ENCODE measurements around the gene IDUA. TPM values are rescaled to one million over a fixed set of nuclear protein-coding genes. Genes with fewer than 3 reads are reported as not detected.

Gene IDUA
- total and polyA plus RNA-seq, 7 experiments from 2014 or later: 8.3 to 72.4 (median 62.9) TPM

- Mint-ChIP-seq H3K9me3 (no peaks in the 10 kb centered on the region), H3K4me3 (peak overlapping the region in 1 of 10 donors; percentile 26), H3K36me3 (peaks cover 0 to 4% (median 0%) of the 10 kb centered on the region in 5 donors), H3K27me3 (no peaks in the 10 kb centered on the region), H3K4me1 (peaks cover 0 to 17% (median 8%) of the 10 kb centered on the region in 7 donors), H3K27ac (no peak overlapping the region)
- ATAC-seq (no peak), DNase-seq (no peak)
- H3K27me3 ChIP-seq (ENCODE audit: control insufficient read depth in 2 of 2, insufficient read depth in 2 of 2, low read length in 2 of 2): no peaks in the 10 kb centered on the region
- H3K9me3 ChIP-seq (ENCODE audit: control insufficient read depth in 2 of 3, low read length in 3 of 3): no peaks in the 10 kb centered on the region
- ChIA-PET CTCF (interaction anchor here (0.6 kb wide), 1 partner anchor 13 kb away, joined by 3 read pairs; no protein-coding TSS in a partner anchor), POLR2A (interaction anchor here (0.6 to 0.7 kb wide), 2 partner anchors 36 to 213 kb away, joined by 3 read pairs; partner anchors contain the start of genes GAK and TMEM175)
- H3K36me3 ChIP-seq (ENCODE audit: control insufficient read depth in 2 of 3, insufficient read depth in 3 of 3, low read length in 3 of 3): peaks cover 0 to 25% (median 0%) of the 10 kb centered on the region in 3 experiments
- no peak overlapping the region for H3K27ac ChIP-seq (ENCODE audit: low read depth, low read length)
- intact Hi-C loops (cut with micrococcal nuclease): no loop called here
- peaks cover 13 to 26% of the 10 kb centered on the region in 2 donors for H3K4me1 ChIP-seq (ENCODE audit: control insufficient read depth in 2 of 2, insufficient read depth in 2 of 2, low read length in 2 of 2)
- H3K4me3 ChIP-seq (ENCODE audit: low read length): no peak overlapping the region
Observed at GRCh38 chr4:968621-969394, 18.0 kb upstream of the IDUA start.

- H3K27me3 Mint-ChIP-seq: no peaks in the 10 kb centered on the region
- H3K4me3 ChIP-seq (ENCODE audit: low read length): no peak overlapping the region
- ChIA-PET POLR2A (no interaction called here), CTCF (interaction anchor here (0.6 kb wide), 1 partner anchor 884 kb away, joined by 4 read pairs; no protein-coding TSS in a partner anchor)
- no peaks in the 10 kb centered on the region for H3K9me3 Mint-ChIP-seq
- H3K4me3 Mint-ChIP-seq: peak overlapping the region in 6 of 10 donors; percentile 14 to 75 (median 43)
- H3K4me1 ChIP-seq (ENCODE audit: control insufficient read depth in 2 of 2, insufficient read depth in 2 of 2, low read length in 2 of 2): peaks cover 13 to 26% of the 10 kb centered on the region in 2 donors
- no peaks in the 10 kb centered on the region for H3K9me3 ChIP-seq (ENCODE audit: control insufficient read depth in 2 of 3, low read length in 3 of 3)
- H3K27me3 ChIP-seq (ENCODE audit: control insufficient read depth in 2 of 2, insufficient read depth in 2 of 2, low read length in 2 of 2): no peaks in the 10 kb centered on the region
- peak overlapping the region in 1 of 9 donors; percentile 41 for H3K27ac Mint-ChIP-seq
- H3K4me1 Mint-ChIP-seq: peaks cover 0 to 17% (median 8%) of the 10 kb centered on the region in 7 donors
- DNase-seq: no peak
- peaks cover 0 to 4% (median 0%) of the 10 kb centered on the region in 5 donors for H3K36me3 Mint-ChIP-seq
- peaks cover 0 to 17% (median 0%) of the 10 kb centered on the region in 3 experiments for H3K36me3 ChIP-seq (ENCODE audit: control insufficient read depth in 2 of 3, insufficient read depth in 3 of 3, low read length in 3 of 3)
- H3K27ac ChIP-seq (ENCODE audit: low read depth, low read length): no peak overlapping the region
- intact Hi-C loops (cut with micrococcal nuclease): loop anchor here in 1 of 2 donors (5.0 kb wide), 1 partner anchor 87 kb away; no protein-coding TSS in a partner anchor
- peak; percentile 36 for ATAC-seq
Observed at GRCh38 chr4:970046-970745, 16.6 kb upstream of the IDUA start.

- Mint-ChIP-seq H3K36me3 (peaks cover 0 to 4% (median 0%) of the 10 kb centered on the region in 5 donors), H3K27ac (peak overlapping the region in 1 of 9 donors; percentile 41), H3K4me1 (peaks cover 0 to 17% (median 8%) of the 10 kb centered on the region in 7 donors), H3K9me3 (no peaks in the 10 kb centered on the region), H3K27me3 (no peaks in the 10 kb centered on the region), H3K4me3 (peak overlapping the region in 8 of 10 donors; percentile 3 to 75 (median 32))
- H3K36me3 ChIP-seq (ENCODE audit: control insufficient read depth in 2 of 3, insufficient read depth in 3 of 3, low read length in 3 of 3): peaks cover 0 to 9% (median 0%) of the 10 kb centered on the region in 3 experiments
- ChIA-PET CTCF (interaction anchor here (0.7 to 1.0 kb wide), 2 partner anchors 106 to 228 kb away, joined by 3 read pairs; no protein-coding TSS in a partner anchor), POLR2A (interaction anchor here (0.7 kb wide), 1 partner anchor 8 kb away, joined by 3 read pairs; no protein-coding TSS in a partner anchor)
- H3K9me3 ChIP-seq (ENCODE audit: control insufficient read depth in 2 of 3, low read length in 3 of 3): no peaks in the 10 kb centered on the region
- H3K27ac ChIP-seq (ENCODE audit: low read depth, low read length): no peak overlapping the region
- DNase-seq: no peak
- ATAC-seq: no peak
- H3K4me3 ChIP-seq (ENCODE audit: low read length): no peak overlapping the region
- intact Hi-C loops (cut with micrococcal nuclease): loop anchor here in 1 of 2 donors (5.0 kb wide), 1 partner anchor 86 kb away; no protein-coding TSS in a partner anchor
- no peaks in the 10 kb centered on the region for H3K27me3 ChIP-seq (ENCODE audit: control insufficient read depth in 2 of 2, insufficient read depth in 2 of 2, low read length in 2 of 2)
- peaks cover 13 to 26% of the 10 kb centered on the region in 2 donors for H3K4me1 ChIP-seq (ENCODE audit: control insufficient read depth in 2 of 2, insufficient read depth in 2 of 2, low read length in 2 of 2)
Observed at GRCh38 chr4:970854-971520, 15.9 kb upstream of the IDUA start.

GRCh38 chr4:971666-972500 is 15.0 kb upstream of the IDUA start:
- DNase-seq (no peak), ATAC-seq (no peak)
- Histone ChIP-seq H3K9me3 (ENCODE audit: control insufficient read depth in 2 of 3, low read length in 3 of 3) (no peaks in the 10 kb centered on the region), H3K27me3 (ENCODE audit: control insufficient read depth in 2 of 2, insufficient read depth in 2 of 2, low read length in 2 of 2) (no peaks in the 10 kb centered on the region), H3K36me3 (ENCODE audit: control insufficient read depth in 2 of 3, insufficient read depth in 3 of 3, low read length in 3 of 3) (peaks cover 0 to under 1% (median 0%) of the 10 kb centered on the region in 3 experiments), H3K27ac (ENCODE audit: low read depth, low read length) (no peak overlapping the region), H3K4me1 (ENCODE audit: control insufficient read depth in 2 of 2, insufficient read depth in 2 of 2, low read length in 2 of 2) (peaks cover 13 to 26% of the 10 kb centered on the region in 2 donors), H3K4me3 (ENCODE audit: low read length) (peak overlapping the region; percentile 56)
- ChIA-PET CTCF (interaction anchor here (0.7 to 1.0 kb wide), 2 partner anchors 106 to 229 kb away, joined by 3 read pairs; no protein-coding TSS in a partner anchor), POLR2A (interaction anchor here (0.5 to 1.1 kb wide), 3 partner anchors 9 to 194 kb away, joined by 3 to 5 read pairs (median 3); no protein-coding TSS in a partner anchor)
- Mint-ChIP-seq H3K4me1 (peaks cover 0 to 17% (median 11%) of the 10 kb centered on the region in 7 donors), H3K36me3 (peaks cover 0 to 4% (median 0%) of the 10 kb centered on the region in 5 donors), H3K4me3 (peak overlapping the region in 8 of 10 donors; percentile 3 to 75 (median 56)), H3K27ac (no peak overlapping the region), H3K27me3 (no peaks in the 10 kb centered on the region), H3K9me3 (no peaks in the 10 kb centered on the region)
- intact Hi-C loops (cut with micrococcal nuclease): loop anchor here in 1 of 2 donors (2.0 to 5.0 kb wide), 3 partner anchors 85 to 609 kb away; no protein-coding TSS in a partner anchor

- H3K9me3 ChIP-seq (ENCODE audit: control insufficient read depth in 2 of 3, low read length in 3 of 3): no peaks in the 10 kb centered on the region
- peak overlapping the region; percentile 72 for H3K27ac ChIP-seq (ENCODE audit: low read depth, low read length)
- peak overlapping the region; percentile 56 for H3K4me3 ChIP-seq (ENCODE audit: low read length)
- CTCF ChIA-PET: no interaction called here
- Mint-ChIP-seq H3K27me3 (no peaks in the 10 kb centered on the region), H3K9me3 (no peaks in the 10 kb centered on the region), H3K4me3 (peak overlapping the region; percentile 19 to 75 (median 56)), H3K27ac (no peak overlapping the region), H3K4me1 (peaks cover 0 to 17% (median 11%) of the 10 kb centered on the region in 7 donors), H3K36me3 (peaks cover 0 to 4% (median 0%) of the 10 kb centered on the region in 5 donors)
- H3K36me3 ChIP-seq (ENCODE audit: control insufficient read depth in 2 of 3, insufficient read depth in 3 of 3, low read length in 3 of 3): no peaks in the 10 kb centered on the region
- H3K27me3 ChIP-seq (ENCODE audit: control insufficient read depth in 2 of 2, insufficient read depth in 2 of 2, low read length in 2 of 2): no peaks in the 10 kb centered on the region
- POLR2A ChIA-PET: interaction anchor here (0.5 to 1.1 kb wide), 2 partner anchors 191 to 195 kb away, joined by 3 to 5 read pairs; no protein-coding TSS in a partner anchor
- peaks cover 13 to 26% of the 10 kb centered on the region in 2 donors for H3K4me1 ChIP-seq (ENCODE audit: control insufficient read depth in 2 of 2, insufficient read depth in 2 of 2, low read length in 2 of 2)
- peak; percentile 45 to 66 (median 57) for DNase-seq
- ATAC-seq: peak; percentile 51
- intact Hi-C loops (cut with micrococcal nuclease): loop anchor here (1.0 to 5.0 kb wide), 12 partner anchors 13 to 608 kb away; partner anchors contain the start of genes GAK (in 2 of the 2), TMEM175 (in 2 of the 2), ATP5ME (in 1 of the 2) and IDUA (in 1 of the 2)
Observed at GRCh38 chr4:972651-973424, 14.0 kb upstream of the IDUA start.

Data from naive thymus-derived CD4-positive, alpha-beta T cell (primary cell).